BLaER1 (cell line): ENCODE measurements around the gene KCNG4.

ENCODE experiments used
- H3K27ac ChIP-seq: shearing (Covaris generic); formaldehyde crosslinking; 2 replicates; pipeline ENCODE4 v1.8.1; 2022
- H3K27me3 ChIP-seq: shearing (Covaris generic); formaldehyde crosslinking; 2 replicates; pipeline ENCODE4 v1.8.1; 2022
- H3K36me3 ChIP-seq: shearing (Covaris generic); formaldehyde crosslinking; 2 replicates; pipeline ENCODE4 v1.8.1; 2022
- H3K4me1 ChIP-seq: shearing (Covaris generic); formaldehyde crosslinking; 2 replicates; pipeline ENCODE4 v1.8.1; 2022
- H3K4me2 ChIP-seq: shearing (Covaris generic); formaldehyde crosslinking; 2 replicates; pipeline ENCODE4 v1.8.1; 2022
- H3K4me3 ChIP-seq: shearing (Covaris generic); formaldehyde crosslinking; 2 replicates; pipeline ENCODE4 v1.8.1; 2022
- H3K9ac ChIP-seq: shearing (Covaris generic); formaldehyde crosslinking; 2 replicates; pipeline ENCODE4 v1.8.1; 2022
- H3K9me3 ChIP-seq: shearing (Covaris generic); formaldehyde crosslinking; 2 replicates; pipeline ENCODE4 v1.8.1; 2022
- H4K20me1 ChIP-seq: shearing (Covaris generic); formaldehyde crosslinking; 2 replicates; pipeline ENCODE4 v1.8.1; 2022
- Cebpa-rat ChIP-seq: shearing (Covaris generic); IDR thresholded peaks from 2 replicates; pipeline ENCODE4 v1.8.1; 2022

KCNG4 gene

DNA sequence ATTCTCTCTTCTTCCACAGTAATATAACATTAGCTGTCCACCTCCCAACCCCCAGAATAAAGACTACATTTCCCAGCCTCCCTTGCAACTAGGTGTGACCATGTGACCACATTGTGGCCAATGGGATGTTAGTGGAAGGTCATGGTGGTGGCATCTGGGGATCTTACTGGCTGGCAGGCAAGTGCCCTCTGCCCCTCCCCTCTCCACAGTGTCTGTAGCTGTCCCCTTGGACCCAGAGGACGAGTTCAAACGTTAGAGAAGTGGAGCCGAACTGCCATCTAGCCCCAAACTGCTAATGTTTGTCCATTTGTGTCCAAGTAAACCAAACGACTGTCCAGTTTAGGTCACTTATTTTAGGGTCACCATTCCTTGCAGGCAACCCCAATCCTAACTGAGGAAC is 26.6 kb upstream of the KCNG4 start:
- Histone ChIP-seq H3K36me3 (no peaks in the 10 kb centered on the region), H3K9me3 (no peaks in the 10 kb centered on the region), H4K20me1 (no peaks in the 10 kb centered on the region), H3K27ac (no peak overlapping the region), H3K4me3 (no peak overlapping the region), H3K4me1 (no peaks in the 10 kb centered on the region), H3K27me3 (no peaks in the 10 kb centered on the region), H3K4me2 (no peak overlapping the region), H3K9ac (no peak overlapping the region)
- TF ChIP-seq Cebpa-rat = no peak

DNA sequence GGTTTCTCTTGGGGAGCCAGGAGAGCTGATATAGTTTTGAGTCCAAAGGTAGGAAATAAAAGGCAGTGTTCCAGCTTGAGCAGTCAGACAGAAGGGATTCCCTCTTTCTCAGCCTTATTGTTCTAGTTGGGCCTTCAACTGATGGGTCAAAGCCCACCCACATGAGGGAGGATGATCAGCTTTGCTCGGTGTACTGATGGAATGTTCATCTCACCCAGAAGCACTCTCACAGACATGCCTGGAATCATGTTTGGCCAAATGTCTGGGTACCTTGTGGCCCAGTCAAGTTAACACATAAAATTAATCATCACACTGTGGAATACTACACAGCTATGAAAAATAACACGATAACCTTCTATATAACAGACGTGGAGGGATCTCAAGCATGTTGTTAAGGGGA is 23.1 kb upstream of the KCNG4 start:
- no peak overlapping the region for H3K9ac ChIP-seq
- peaks cover 9% of the 10 kb centered on the region; the same call in 1 of the 2 replicates for H3K9me3 ChIP-seq
- H3K4me2 ChIP-seq = no peak overlapping the region
- H3K4me3 ChIP-seq = no peak overlapping the region
- no peaks in the 10 kb centered on the region for H3K4me1 ChIP-seq
- no peaks in the 10 kb centered on the region for H3K27me3 ChIP-seq
- H4K20me1 ChIP-seq = no peaks in the 10 kb centered on the region
- no peak for TF ChIP-seq Cebpa-rat
- H3K27ac ChIP-seq = no peak overlapping the region
- no peaks in the 10 kb centered on the region for H3K36me3 ChIP-seq

- no peaks in the 10 kb centered on the region for H3K36me3 ChIP-seq
- H3K27me3 ChIP-seq = no peaks in the 10 kb centered on the region
- TF ChIP-seq Cebpa-rat = no peak
- no peak overlapping the region for H3K9ac ChIP-seq
- no peak overlapping the region for H3K4me3 ChIP-seq
- no peak overlapping the region for H3K4me2 ChIP-seq
- H4K20me1 ChIP-seq = no peaks in the 10 kb centered on the region
- peaks cover 18% of the 10 kb centered on the region; the same call in 1 of the 2 replicates for H3K9me3 ChIP-seq
- no peaks in the 10 kb centered on the region for H3K4me1 ChIP-seq
- no peak overlapping the region for H3K27ac ChIP-seq
Measured at GRCh38 chr16:84262031-84262430, 22.2 kb upstream of the KCNG4 start.

DNA sequence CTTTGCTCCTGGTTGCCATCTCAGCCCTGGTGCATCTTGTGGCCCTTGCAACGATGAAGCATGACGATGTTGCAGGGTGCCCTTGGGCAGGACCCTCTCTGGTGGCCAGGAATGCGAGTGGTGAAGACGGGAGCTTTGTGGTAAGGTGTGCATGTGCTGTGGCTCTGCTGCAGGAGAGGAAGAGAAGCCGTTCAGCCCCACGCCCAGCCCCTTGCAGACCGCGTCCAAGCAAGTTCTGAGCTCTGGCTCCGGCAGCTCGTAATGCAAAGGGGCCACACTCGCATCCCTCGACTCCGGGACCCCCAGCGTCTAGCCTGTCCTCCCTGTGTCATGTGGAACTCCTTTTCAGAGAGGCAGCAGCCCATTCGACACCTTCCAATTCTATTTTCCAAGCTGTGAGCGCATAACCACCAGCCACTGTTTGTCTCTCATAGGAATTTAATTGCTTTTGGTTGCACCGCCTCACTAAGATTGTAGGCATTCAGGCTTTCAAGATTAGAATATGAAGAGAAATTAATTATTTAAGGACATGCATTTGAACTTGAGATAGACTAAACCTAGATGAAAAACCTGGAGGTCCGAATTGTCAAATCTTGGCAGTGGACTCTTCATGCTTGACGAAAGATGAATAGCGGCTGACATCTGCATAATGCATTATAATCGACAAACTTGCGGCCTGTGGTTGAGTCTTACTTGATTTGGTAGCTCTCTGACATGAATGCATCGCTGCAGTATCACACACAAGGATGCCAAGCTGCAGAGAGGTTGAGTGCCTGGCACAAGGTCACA is 21.1 kb upstream of the KCNG4 start:
- no peak overlapping the region for H3K4me2 ChIP-seq
- TF ChIP-seq Cebpa-rat = no peak
- H4K20me1 ChIP-seq = no peaks in the 10 kb centered on the region
- no peak overlapping the region for H3K27ac ChIP-seq
- no peaks in the 10 kb centered on the region for H3K4me1 ChIP-seq
- peaks cover 20% of the 10 kb centered on the region; the same call in 1 of the 2 replicates for H3K9me3 ChIP-seq
- no peaks in the 10 kb centered on the region for H3K27me3 ChIP-seq
- H3K9ac ChIP-seq = no peak overlapping the region
- H3K4me3 ChIP-seq = no peak overlapping the region
- H3K36me3 ChIP-seq = no peaks in the 10 kb centered on the region

GRCh38 chr16:84259691-84260090 is 19.9 kb upstream of the KCNG4 start:
- TF ChIP-seq Cebpa-rat = no peak
- H3K4me1 ChIP-seq = peaks cover 9% of the 10 kb centered on the region
- H3K36me3 ChIP-seq = 0 out of 2 replicates have a peak, but pooled peaks cover 4% of the 10 kb centered on the region
- no peak overlapping the region for H3K27ac ChIP-seq
- H3K9me3 ChIP-seq = peaks cover 28% of the 10 kb centered on the region
- no peak overlapping the region for H3K4me2 ChIP-seq
- H3K9ac ChIP-seq = no peak overlapping the region
- H4K20me1 ChIP-seq = no peaks in the 10 kb centered on the region
- H3K4me3 ChIP-seq = no peak overlapping the region
- H3K27me3 ChIP-seq = no peaks in the 10 kb centered on the region

DNA sequence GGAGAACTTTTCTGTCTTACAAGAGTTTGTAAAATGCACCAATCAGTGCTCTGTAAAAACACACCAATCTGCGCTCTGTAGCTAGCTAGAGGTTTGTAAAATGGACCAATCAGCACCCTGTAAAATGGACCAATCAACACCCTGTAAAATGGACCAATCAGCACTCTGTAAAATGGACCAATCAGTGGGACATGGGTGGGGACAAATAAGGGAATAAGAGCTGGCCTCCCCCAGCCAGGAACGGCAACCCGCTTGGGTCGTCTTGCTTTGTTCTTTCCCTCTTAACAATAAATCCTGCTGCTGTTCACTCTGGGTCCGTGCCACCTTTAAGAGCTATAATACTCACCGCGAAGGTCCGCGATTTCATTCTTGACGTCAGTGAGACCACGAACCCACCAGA is 18.5 kb upstream of the KCNG4 start:
- TF ChIP-seq Cebpa-rat = no peak

DNA sequence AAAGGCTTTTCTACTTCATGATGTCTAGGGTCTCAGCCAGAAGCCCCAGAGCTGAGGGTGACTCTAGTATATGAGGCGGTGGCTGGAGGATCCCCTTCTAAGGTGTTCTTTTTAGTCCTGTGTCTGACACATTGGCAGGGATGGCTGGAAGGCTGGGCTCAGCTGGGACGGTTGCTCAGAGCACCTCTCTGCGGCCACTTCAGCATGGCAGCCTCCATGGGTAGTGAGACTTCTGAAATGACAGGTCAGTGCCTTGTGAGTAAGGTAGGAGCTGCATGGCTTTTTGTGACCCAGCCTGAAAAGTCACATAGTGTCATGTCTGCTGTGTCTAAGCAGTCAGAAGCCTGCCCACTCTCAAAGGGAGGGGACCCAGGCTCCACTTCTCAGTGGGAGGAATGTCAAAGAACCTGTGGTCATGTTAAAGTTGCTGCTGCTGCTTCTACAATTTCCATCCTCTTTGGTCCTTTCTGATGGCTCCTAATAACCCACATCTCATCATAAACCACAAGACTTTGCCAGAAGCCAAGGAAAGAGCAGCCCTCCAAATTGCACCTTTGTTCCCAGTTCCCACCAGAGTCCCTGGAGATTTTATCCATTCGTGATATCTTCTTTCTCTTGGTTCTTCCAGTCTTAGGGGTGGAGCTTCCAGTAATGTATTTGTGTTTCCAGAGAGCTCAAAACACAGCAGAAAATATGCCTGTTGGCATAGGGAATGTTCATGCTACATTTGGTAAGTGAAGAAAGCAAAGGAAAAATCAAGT is 15.4 kb upstream of the KCNG4 start:
- Histone ChIP-seq H3K27me3 (no peaks in the 10 kb centered on the region), H4K20me1 (no peaks in the 10 kb centered on the region), H3K9ac (no peak overlapping the region), H3K36me3 (0 out of 2 replicates have a peak, but pooled peaks cover 4% of the 10 kb centered on the region), H3K4me3 (no peak overlapping the region), H3K4me1 (peaks cover 47% of the 10 kb centered on the region), H3K4me2 (peak overlapping the region; percentile 85), H3K27ac (no peak overlapping the region), H3K9me3 (peaks cover 28% of the 10 kb centered on the region)
- TF ChIP-seq Cebpa-rat = no peak

More for the DNA sequence above, 18.5 kb upstream of the KCNG4 start:
- Histone ChIP-seq H3K9me3 (peaks cover 28% of the 10 kb centered on the region), H3K9ac (no peak overlapping the region), H3K4me1 (peaks cover 24% of the 10 kb centered on the region), H3K4me2 (no peak overlapping the region), H3K27ac (no peak overlapping the region), H3K36me3 (0 out of 2 replicates have a peak, but pooled peaks cover 4% of the 10 kb centered on the region), H3K27me3 (no peaks in the 10 kb centered on the region), H4K20me1 (no peaks in the 10 kb centered on the region), H3K4me3 (no peak overlapping the region)

DNA sequence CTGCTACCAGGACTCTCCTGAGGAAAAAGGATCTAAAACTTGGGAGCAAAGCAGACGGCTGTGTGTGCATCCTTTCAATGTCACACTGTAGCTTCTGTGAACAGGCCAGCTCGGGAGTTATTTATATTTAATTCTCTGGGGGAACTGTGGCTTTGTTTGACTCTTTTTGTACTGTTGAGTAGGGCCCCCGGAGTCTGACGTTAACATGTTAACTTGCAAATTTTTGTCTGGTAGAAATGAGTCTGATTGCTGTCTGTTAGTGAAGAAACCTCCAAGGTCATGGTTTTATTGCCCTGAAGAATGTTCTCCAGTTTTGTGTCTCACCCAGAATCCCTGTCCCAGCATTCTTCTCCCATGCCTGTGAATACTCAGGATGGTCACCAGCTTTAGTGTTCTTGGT is 14.2 kb upstream of the KCNG4 start:
- peak overlapping the region; percentile 61 for H3K9ac ChIP-seq
- H4K20me1 ChIP-seq = no peaks in the 10 kb centered on the region
- peak overlapping the region; percentile 85 for H3K4me2 ChIP-seq
- no peak for TF ChIP-seq Cebpa-rat
- H3K4me3 ChIP-seq = peak overlapping the region; percentile 42
- H3K27ac ChIP-seq = peak overlapping the region; percentile 64
- H3K27me3 ChIP-seq = no peaks in the 10 kb centered on the region
- peaks cover 54% of the 10 kb centered on the region for H3K4me1 ChIP-seq
- 0 out of 2 replicates have a peak, but pooled peaks cover 4% of the 10 kb centered on the region for H3K36me3 ChIP-seq
- H3K9me3 ChIP-seq = peaks cover 28% of the 10 kb centered on the region

DNA sequence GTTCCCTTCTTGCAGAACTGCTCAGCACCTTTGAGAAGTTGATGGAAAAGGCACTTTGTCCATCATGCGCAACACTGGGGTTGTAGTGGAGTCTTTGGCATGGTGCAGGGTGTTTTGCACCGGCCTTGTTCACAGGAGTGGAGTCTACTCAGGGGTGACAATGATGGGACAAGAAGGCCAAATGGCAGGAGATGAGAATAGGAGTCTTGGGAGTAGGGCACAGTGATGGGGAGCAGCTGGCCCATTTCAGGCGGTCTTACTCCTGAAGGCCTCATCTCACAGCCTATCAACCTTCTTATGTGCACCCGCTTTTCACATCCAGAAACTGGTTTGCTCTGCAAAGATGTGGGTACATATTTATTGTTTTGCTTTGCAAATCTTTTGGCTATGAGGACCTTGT is 13.4 kb upstream of the KCNG4 start:
- no peak for TF ChIP-seq Cebpa-rat
- H3K9ac ChIP-seq = no peak overlapping the region; the same call in 1 of the 2 replicates
- peaks cover 22% of the 10 kb centered on the region for H3K9me3 ChIP-seq
- H3K27ac ChIP-seq = no peak overlapping the region
- H4K20me1 ChIP-seq = no peaks in the 10 kb centered on the region
- 0 out of 2 replicates have a peak, but pooled peaks cover 4% of the 10 kb centered on the region for H3K36me3 ChIP-seq
- no peaks in the 10 kb centered on the region for H3K27me3 ChIP-seq
- peaks cover 54% of the 10 kb centered on the region for H3K4me1 ChIP-seq
- H3K4me2 ChIP-seq = peak overlapping the region; percentile 85
- no peak overlapping the region for H3K4me3 ChIP-seq

GRCh38 chr16:84252184-84252583 is 12.4 kb upstream of the KCNG4 start:
- Histone ChIP-seq H3K9me3 (peaks cover 12% of the 10 kb centered on the region), H3K4me2 (peak overlapping the region; percentile 85), H3K27ac (peak overlapping the region; percentile 38; the same call in 1 of the 2 replicates), H3K9ac (no peak overlapping the region), H3K4me3 (no peak overlapping the region), H3K36me3 (0 out of 2 replicates have a peak, but pooled peaks cover 4% of the 10 kb centered on the region), H4K20me1 (no peaks in the 10 kb centered on the region), H3K4me1 (peaks cover 54% of the 10 kb centered on the region), H3K27me3 (no peaks in the 10 kb centered on the region)
- no peak for TF ChIP-seq Cebpa-rat
